ENCODE measurements around the gene ANO7.

Gene ANO7, protein sequence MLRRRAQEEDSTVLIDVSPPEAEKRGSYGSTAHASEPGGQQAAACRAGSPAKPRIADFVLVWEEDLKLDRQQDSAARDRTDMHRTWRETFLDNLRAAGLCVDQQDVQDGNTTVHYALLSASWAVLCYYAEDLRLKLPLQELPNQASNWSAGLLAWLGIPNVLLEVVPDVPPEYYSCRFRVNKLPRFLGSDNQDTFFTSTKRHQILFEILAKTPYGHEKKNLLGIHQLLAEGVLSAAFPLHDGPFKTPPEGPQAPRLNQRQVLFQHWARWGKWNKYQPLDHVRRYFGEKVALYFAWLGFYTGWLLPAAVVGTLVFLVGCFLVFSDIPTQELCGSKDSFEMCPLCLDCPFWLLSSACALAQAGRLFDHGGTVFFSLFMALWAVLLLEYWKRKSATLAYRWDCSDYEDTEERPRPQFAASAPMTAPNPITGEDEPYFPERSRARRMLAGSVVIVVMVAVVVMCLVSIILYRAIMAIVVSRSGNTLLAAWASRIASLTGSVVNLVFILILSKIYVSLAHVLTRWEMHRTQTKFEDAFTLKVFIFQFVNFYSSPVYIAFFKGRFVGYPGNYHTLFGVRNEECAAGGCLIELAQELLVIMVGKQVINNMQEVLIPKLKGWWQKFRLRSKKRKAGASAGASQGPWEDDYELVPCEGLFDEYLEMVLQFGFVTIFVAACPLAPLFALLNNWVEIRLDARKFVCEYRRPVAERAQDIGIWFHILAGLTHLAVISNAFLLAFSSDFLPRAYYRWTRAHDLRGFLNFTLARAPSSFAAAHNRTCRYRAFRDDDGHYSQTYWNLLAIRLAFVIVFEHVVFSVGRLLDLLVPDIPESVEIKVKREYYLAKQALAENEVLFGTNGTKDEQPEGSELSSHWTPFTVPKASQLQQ

DNA sequence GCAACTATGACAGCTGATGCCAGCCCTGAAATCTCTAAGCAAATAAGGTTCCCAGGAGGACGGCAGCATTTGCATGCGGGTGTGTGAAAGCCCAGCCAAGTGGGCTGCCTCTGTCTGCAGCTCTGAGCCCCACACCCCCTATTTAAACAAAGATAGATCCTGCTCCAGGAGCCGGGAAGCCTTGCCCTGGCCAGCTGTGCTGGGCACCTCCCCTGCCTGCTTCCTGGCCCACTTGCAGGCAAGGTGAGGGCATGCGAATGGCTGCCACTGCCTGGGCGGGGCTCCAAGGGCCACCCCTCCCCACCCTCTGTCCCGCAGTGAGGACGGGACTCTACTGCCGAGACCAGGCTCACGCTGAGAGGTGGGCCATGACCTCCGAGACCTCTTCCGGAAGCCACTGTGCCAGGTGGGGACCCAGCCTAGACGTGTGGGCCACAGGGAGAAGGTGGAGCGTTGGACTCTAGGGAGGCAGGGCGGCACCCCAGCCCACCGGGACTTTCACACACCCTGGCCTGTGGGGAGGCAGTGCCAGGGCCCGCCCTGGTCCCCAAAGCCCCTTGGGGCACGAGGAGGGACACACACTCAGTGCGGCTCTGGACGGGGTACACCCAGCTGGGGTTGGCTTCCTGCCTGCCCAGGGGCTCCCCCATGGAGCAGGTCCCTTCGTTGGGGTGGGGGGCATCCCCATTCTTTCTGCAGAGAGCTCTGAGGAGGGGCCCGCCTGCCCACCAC is at the start of gene ANO7:
ANO7 (plus strand) TSS at position 317 of the 732 bp plus-strand sequence. CDS start 1,387 bp downstream, outside the sequence.
- no peak for DNase-seq

GRCh38 chr2:241139531-241140444 is 48.7 kb upstream of the ANO7 start:
- DNase-seq: no peak

- DNase-seq: no peak
Observed at GRCh38 chr2:241140445-241140840, 48.0 kb upstream of the ANO7 start.

DNA sequence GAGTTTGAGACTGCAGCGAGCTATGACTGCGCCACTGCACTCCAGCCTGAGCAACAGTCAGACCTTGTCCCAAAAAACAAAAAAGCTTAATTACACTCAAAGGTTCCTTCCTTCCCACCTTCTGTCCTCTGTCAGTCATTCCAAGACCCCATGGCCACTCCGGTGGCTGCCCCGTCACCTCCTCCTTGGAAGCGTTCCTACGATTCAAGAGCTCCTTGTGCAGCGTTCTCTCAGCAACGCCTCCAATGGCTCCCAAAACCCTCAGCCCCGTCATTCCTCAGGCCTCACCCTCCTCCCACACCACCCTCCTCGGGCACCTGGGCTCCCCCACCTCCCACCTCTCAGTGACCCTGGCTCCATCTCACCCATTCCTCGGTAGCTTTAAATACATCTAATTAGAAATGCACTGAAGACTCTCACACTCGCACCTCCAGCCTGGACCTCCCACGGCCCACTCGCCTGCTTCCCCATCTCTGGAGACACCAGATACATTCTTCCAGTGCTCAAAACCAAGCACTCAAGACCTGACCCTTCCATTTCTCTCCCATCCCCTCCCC is 47.2 kb upstream of the ANO7 start:
- no peak for DNase-seq

GRCh38 chr2:241142063-241142462 is 46.4 kb upstream of the ANO7 start:
- DNase-seq: no peak

GRCh38 chr2:241142593-241142992 is 45.9 kb upstream of the ANO7 start:
- no peak for DNase-seq

DNA sequence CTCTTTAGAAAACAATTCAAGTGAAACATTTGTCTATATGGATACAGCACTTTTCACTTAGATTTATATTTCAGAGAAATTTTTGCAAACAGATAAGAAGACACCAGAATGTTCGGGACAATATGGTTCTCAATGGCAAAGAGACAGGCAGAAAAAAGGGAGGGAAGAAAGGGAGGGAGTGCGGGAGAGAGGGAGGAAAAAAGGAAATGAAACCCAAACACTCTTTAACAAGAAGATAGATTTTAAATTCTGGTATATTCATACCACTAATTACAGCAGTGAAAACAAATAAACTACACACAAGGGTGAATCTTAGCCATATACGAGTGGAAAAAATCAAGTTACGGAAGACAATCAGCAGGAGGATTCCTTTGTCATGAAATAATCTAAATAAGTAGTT is 42.2 kb upstream of the ANO7 start:
- no peak for DNase-seq

GRCh38 chr2:241147336-241147735 is 41.1 kb upstream of the ANO7 start:
- DNase-seq: no peak

GRCh38 chr2:241148239-241148638 is 40.2 kb upstream of the ANO7 start:
- no peak for DNase-seq

- peak; percentile 89 for DNase-seq
Observed at GRCh38 chr2:241148891-241149674, 39.4 kb upstream of the ANO7 start, which contains the start of gene PASK. Gene PASK (minus strand): TSS chr2:241149472. CDS start chr2:241143032, 6,440 bp downstream.

DNA sequence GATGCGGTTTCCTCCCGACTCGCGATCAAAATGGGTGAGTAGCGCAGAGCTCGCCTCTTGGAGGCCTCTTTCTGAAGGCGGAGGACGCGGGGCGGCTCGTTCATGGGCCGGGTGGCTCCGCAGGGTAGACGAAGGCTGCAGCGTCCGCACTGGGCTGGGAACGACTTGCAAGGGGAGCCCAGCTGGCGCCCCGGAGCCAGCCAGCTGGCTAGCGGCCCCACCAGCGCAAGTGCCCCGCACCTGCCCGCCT is 38.9 kb upstream of the ANO7 start:
- no peak for DNase-seq

DNA sequence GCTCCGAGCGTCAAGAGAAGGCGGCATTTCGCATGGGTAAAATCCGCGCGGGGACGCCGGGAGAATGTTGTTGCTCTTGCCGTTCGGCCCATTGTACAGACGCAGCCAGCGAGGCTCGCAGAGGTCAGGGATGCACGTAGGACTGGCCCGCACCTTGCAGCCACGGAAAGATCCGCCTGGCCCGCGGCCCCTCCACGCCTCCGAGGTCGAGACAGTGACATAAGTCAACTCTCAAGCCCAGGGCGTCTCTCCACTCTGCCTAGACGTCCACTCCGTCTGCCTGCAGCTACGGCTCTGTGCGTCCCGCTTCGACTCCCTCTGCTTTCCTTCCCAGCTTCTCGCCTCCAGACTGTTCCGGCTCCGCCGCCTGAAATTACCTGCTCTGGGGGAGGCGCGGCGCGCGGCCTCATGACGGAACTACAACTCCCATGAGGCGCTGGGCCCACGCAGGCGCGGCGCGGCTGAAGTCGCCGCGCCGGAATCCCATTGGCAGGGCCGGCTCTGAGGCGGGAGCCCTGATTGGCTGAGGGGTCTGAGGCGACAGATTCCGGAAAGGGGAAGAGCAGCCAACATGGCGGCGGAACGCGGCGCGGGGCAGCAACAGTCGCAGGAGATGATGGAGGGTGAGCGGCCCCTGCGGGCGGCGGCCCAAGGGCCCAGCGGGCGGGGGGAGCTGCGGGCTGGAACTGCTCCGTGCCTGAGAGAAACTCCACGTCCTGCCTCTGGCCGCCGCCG is 38.4 kb upstream of the ANO7 start, which contains the start of gene PPP1R7:
PPP1R7 (plus strand) TSS at position 543 of the 735 bp plus-strand sequence; CDS start at position 572, 29 bp downstream.
- DNase-seq: peak; percentile 94

DNA sequence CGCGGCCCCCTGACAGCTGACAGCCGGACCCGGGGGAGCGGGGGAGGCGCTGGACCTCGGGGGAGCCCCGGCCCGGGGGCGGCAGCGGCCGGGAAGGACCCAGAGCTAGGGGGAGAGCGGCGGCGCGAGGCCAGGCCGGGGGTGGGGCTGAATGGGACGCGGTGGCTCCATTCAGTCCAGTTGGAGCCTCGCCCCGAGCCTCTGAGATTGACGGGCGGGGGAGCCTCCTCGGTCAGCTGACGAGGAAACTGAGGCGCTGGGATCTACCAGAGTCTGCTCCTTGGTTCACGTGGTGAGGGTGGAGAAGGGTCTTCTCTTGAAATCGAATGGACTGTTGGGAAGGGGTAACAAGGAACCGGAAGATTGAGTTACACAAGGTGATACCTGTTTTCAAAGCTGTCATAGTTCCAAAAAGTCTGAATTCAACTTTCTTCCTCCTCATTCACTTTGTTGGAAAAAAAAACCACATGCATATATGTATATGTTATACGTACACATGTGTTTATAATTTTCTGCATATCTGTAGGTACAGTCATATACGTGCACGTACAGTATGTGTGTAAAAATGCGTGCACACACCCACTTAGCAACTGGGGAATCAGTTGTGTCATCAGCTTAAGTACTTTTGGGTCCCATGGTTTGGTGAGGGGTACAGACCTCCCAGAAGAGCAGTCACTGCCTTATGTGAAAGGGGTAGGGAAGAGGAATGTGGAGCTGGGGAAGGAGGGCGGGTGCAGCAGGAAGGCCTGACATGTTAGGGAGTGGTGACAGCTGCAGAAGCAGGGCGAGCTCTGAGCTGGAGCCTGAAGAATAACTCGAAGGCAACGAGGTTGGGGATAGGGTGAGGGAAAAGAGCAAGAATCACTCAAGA is 37.6 kb upstream of the ANO7 start:
- DNase-seq: no peak

- DNase-seq: no peak
Observed at GRCh38 chr2:241151934-241152660, 36.4 kb upstream of the ANO7 start.

- no peak for DNase-seq
Observed at GRCh38 chr2:241153616-241154015, 34.9 kb upstream of the ANO7 start.

GRCh38 chr2:241154915-241155314 is 33.6 kb upstream of the ANO7 start:
- DNase-seq: no peak

GRCh38 chr2:241155936-241156335 is 32.5 kb upstream of the ANO7 start:
- DNase-seq: no peak

DNA sequence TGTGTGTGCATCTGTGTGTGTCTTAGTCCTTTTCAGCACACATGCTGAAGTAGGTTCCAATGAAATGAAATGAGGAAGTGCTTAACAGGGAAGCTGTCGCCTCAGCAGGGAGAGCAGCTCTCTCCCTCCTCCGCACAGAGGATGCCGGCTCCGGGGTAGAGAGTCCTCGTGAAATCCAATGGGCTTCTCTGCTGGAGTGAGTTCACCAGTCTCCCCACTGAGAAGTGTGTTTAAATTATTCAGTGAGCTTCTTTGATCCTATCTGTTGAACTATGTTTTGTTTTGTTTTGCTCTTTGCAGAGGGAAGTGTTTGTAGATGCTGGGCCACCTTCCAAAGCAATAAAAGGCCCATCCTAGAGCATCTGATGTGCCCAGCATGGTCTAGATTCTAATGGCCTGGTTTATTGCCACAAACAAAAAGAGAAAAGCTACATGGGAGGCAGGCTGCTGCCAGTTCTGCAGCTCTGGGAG is 31.5 kb upstream of the ANO7 start:
- DNase-seq: no peak

All from activated T-cell treated with anti-CD3 and anti-CD28 coated beads, Interleukin-2, amount 50 U/mL, for 1 hour (primary cell).